H1 (cell line): Measurements from ENCODE around the gene TTC39A. TPM values are rescaled to one million over a fixed set of nuclear protein-coding genes. Genes with fewer than 3 reads are reported as not detected.

Source experiments
- RXRA ChIP-seq: IDR thresholded peaks from 2 replicates; pipeline ENCODE4 v1.6.1; 2011; ENCODE audit warnings: low read depth, mild to moderate bottlenecking, low read length, moderate library complexity; ENCODE audit not compliant: insufficient read depth
- SIN3A ChIP-seq, 2 experiments: IDR thresholded peaks in 1 of 2; conservative IDR thresholded peaks in 1 of 2; 2 replicates each; pipeline ENCODE4 v1.6.1; 2011 to 2012; ENCODE audit warnings: low read length in 2 of 2, improper control_type of control experiment in 1 of 2, low read depth in 1 of 2, mild to moderate bottlenecking in 1 of 2
- polyA plus RNA-seq, 7 experiments: library from polyadenylated mRNA; depleted of rRNA in 3 of 7; stranded (reverse) in 5 of 7; unstranded in 2 of 7; fragments of >200 nt in 5 of 7; fragments of 200-250 nt in 2 of 7; gene quantifications; 1 replicate in 5 of 7; 2 replicates in 1 of 7; 4 replicates in 1 of 7; pipeline versions ENCODE4 v1.2.1 to v1.2.3, GENCODE V29; 2011 to 2013; ENCODE audit warnings: missing spikeins in 2 of 7, mixed read lengths in 2 of 7
- total RNA-seq: library from RNA; stranded (reverse); fragmentation: NEBNext Ultra II Directional; extraction: Animal tissue kit (Norgen Biotek cat#: 25700); gene quantifications from 2 replicates; pipeline ENCODE4 v1.2.1, GENCODE V29; 2021

Gene TTC39A
- total and polyA plus RNA-seq, 2 of the 8 experiments (the other 6 are each of a cell fraction or from before 2014, with no cell fraction given) = 5.5 to 5.8 TPM

DNA sequence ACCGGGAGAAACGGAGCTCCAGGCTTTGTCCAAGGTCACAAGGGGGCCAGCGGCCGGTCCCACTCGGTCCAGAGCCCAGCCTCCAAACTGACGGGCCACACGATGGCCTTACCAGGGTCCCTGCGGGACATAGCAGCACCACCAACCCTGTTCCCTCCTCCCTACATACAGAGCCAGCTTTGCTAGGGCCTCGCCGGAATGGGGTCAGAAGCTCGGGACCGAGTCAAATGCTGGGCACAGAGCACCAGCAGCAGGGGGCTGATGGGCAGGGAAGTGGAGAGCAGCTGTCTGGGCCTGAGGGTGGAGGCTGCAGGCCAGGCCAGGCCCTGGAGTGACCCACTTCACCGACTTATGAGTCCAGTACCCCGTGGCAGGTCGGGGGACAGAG is 14.9 kb upstream of the TTC39A start (continued):
- TF ChIP-seq SIN3A (conservative IDR thresholded peaks at IDR 0.05 in 1 of 2, IDR thresholded peaks at IDR 0.05 in 1 of 2; ENCODE audit: low read depth in 1 of 2, low read length in 2 of 2) (no peak), RXRA (no peak)
- TF ChIP-seq, all 59 proteins: peak for 0
